NCI-H526 treated with DMSO at 0.1 percent for 48 hours (cell line): ENCODE measurements around the gene KCNK15.

Source experiments
- DNase-seq: peaks from one replicate; lab custom pipeline; 2025; lab: John Stamatoyannopoulos, UW

Gene KCNK15

DNA sequence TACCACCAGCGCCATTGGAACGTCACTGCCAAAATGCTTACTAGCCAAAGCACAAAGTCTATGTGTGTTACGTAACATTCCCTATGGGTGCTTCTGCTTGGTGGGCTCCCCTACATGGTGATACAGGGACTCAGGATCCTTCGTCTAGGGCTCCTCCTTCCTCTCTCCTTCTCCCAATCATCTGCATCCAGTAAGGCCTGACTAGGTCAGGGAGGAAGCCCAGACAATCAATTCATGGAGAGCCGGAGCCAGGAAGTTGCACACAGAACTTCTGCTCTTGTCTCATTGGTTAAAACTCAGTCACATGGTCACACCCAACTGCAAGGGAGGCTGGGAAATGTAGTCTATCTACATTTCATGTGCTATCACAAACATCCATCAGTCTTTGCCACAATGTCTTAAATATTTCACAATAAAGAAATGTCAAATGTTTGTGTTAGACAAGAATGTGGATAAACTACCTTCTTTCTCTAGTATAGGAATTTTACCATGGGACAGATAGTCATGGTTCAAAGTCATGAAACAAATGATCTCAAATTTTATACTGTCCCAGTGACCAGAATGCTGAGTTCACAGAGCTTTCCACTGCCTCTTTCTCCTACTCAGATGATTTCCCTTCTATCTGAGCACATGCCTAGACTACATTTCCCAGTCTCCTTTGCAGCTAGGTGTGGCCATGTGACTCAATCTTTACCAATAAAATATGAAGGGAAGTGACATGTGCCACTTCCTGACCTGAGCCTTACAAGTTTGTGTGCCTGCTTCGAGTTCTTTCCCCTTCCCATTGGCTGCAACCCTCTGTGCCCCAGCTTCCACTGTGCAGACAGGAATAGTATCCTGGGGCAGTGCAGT lies 9.3 kb upstream of the KCNK15 start:
- peak; percentile 40 for DNase-seq

DNA sequence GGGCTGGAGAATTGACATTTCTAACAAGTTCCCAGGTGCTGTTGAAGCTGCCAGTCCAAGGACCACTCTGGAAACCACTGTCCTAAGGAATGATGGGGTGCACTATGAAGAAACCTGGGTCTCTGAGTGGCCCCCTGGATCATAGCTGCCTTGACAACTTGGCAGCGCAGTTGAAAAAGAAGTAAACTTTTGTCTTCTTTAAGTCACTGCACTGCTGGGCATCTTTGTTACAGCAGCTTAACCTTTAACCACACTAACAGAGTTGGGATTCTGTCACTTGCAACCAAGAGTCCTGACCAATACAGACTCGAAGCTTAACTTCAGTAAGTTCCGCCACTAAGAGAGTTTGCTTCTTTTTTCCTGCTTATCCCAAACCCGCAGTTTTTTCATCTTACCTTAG lies 8.5 kb upstream of the KCNK15 start:
- no peak for DNase-seq

DNA sequence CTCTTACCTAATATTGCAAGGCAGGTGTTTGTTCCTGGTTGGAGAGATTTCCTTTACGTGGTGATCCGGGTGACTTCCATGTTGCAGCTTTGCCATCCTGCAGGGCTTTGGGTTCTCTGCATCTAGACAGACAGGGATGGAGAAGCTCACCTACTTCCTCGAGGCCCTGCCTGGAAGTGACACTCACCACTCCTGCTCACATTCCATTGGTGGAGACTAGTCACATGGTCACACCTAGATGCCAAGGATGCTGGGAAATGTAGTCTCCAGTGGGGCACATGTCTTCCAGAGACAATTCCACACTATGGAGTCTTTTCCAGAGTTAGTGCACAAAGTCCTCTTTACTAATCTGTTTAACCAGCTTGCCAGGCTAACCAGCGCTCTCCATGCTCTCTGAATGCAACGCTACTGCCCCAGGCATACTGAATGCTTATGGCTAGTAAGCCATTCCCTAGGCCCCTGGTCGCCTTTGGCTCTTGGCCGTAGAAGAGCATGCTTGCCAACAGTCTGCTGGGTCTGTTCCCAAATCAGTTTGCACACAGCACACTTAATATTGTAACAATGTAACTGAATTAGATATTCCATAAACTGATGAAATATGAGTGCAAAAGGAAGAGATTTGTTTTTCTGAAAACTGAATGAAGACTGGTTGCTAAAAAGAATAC lies 6.7 kb upstream of the KCNK15 start:
- DNase-seq, result peak; percentile 67

DNA sequence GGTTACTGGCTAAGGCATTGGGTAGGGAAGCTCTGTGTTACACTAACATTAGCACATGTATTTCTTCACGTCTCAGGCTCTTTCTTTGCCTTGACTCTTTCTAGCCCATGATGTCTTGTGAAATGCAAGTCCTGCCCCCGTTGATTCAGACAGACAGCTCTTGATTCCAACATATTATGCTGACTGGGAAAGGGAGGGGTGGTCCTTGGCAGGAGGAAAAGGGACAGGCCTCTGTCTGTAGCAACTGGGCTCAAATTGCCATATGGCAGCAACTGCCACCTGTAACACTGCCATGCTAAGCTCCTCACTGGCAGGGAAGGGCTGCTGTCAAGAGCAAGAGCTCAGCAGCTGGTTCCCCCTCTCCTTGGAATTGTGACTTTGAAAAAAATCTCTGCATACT lies 5.7 kb upstream of the KCNK15 start:
- DNase-seq, result no peak

DNA sequence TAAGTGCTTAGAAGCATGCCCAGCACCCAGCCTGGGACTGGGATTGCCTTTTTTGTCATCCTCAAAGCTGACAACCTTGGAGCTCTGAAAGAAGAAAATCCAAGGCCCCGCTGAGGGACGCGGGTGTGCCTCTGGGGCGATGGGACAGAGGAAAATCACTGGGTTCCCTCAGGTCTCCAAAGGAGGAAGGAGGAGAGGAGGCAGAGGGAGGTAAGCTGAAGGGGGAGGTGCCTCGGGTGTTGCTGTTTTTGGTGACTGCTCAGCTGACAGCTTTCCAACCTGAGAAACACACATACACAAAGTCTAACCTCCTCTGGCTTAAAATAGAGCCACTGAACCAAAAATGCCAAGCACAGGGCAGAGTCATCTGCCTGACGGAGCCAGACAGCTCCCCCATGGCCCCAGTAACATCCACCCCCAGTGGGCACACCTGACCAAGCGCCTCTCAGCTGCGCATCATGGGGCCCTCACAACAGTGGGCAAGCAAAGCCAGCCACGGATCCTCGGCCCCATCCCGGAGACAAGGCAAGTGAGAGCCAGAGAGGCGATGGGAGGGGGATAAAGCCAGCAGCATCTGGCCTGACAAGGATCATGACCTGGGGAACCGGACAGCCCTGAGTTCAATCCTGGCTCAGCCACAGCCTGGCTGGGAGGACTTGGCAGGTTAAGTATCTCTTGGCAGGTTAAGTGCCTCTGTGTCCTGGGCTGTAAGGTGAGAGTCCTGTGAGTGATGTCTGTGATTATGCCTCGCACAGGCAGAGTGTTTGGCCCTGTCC lies 3.2 kb upstream of the KCNK15 start:
- DNase-seq, result no peak

DNA sequence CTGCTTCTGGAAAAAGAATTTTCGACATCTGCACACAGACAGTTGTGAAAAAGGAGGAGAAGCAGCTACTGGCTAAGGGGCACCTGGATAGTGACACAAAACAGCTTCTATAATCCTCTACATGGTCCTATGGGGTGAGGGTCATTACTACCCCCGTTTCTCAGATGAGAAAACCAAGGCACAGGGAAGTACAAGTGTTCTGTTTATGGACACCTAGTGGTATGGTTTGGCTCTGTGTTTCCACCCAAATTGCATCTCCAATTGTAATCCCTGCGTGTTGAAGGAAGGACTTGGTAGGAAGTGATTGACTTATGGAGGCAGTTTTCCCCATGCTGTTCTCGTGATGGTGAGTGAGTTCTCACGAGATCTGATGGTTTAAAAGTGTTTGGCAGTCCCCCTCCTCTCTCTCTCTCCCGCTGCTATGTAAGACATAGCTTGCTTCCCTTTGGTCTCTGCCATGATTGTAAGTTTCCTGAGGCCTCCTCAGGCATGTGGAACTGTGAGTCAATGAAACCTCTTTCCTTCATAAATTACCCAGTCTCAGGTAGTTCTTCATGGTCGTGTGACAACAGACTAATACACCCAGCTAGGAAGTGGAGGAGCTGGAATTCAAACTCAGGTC lies 2.5 kb upstream of the KCNK15 start:
- DNase-seq, result no peak

DNA sequence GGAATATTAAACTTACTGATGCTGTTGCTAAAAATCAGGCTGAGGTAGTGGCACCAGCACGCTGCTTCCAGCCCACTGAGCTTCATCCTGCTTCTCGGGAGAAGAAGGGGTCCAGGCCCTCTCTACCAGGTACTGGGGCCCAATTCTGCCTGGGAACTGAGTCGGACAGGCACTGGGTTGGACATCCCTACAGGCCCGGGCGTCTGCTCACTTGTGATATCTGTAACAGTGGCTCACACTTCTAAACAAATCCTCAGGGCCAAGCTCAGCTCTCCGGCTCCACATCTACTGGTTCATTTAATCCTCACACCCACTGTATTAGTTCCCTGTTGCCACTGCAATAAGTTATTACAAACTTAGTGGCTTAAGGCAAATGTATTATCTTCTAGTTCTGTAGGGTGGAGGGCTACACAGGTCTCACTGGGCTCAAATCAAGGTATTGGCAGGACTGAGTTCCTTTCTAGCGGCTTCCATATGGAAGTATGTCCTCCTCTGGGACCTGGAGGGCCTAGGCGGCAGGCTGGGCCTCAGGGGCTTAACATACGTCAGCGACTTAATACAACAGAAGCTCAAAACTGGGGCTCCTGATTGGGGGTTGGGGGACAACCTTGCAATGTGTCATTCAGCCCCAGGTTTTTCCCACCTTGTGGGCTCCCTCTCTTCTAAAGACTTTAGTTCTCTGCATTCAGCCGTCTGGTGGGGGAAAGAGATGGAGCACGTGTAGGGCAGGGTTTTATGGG lies 1.6 kb upstream of the KCNK15 start:
- no peak for DNase-seq

DNA sequence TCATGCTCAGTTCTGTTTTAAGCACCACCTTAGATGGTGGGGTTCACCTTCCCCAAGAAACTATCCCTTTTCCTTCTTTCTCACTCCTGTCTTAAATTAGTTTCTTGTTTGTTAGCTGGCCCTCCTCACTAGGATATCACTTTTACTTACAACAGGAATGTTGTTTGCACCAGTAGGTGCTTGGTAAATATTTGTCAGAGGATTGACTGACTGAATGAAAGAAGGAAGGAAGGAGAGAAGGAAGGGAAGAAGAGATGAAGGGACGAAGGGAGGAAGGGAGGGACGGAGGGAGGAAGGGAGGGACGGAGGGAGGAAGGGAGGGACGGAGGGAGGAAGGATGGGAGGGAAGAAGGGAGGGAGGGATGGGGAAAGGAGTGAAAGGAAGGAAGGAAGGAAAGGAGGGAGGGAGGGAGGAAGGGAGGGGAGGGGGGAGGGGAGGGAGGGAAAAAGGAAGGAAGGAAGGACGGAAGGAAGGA lies 505 bp upstream of the KCNK15 start:
- no peak for DNase-seq

DNA sequence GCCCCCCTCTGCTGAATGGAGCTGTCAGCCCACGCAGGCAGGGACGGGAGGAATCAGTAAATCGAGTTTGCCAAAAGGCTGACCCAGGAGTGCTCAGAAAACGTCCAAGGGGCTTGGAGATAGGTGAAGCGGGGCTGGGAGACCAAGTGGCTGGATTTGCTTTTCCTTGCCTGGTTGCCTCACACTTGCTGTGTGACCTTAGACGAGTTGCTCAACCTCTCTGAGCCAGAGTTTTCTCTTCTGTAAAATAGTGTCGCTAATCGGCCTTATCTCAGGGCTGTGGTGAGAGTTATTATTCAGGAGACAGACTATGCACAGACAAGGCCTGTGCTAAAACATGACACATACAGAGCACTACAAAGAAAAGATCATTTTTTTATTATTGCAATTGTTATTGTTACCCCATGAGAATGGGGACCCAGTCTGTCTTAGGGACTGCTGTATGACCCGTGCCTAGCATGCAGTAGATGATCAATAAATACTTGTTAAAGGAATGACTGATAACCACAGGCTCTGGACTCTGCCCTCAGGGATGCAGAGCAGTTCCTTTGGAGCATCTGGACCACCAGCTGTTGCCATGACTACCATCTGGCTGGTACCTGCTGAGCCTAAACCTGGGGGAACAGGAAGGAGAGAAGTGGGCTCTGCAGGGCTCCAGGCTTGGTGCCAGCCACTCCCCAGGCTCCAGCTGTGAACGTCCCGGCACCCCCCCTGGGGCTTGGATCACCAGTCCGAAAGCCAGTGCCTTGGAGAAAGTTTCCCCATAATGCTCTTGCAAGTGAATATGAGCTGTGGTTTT lies 901 bp downstream of the KCNK15 start:
- DNase-seq, result no peak

DNA sequence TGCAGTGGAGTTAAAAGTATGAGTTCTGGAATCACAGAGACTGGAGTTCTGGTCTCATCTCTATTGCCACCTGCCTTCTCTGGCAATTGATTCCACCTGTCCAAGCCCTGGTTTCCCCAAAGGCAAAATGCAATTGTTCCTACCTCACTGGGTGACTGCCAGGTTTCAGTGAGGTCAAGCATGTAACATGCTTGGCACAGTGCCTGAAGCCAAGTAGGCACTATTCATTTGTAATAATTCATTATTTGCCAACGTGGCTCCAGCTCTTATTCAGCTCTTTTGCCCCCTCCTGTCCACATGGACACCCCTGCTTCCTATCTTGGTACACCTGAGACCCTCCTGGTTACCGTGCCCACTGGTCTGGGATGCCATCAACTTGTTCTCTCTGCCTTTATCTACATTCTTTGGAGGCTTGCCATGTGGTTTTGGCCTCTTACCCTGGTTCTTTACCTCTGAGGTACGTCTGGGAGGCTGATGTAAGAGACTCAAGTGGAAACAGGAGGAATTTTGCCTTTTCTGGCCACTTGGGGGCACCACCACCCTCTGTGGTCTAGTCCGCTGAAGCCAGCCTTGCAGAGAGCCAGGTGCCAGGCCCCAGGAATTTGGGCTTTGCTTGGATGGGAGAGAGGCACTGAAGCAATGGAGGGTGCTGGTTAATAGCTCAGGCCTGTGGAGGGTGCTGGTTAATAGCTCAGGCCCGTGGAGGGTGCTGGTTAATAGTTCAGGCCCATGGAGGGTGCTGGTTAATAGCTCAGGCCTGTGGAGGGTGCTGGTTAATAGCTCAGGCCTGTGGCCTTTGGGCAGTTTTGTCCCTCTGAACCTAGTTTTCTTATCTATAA lies 1.7 kb downstream of the KCNK15 start:
- DNase-seq, result peak; percentile 57

DNA sequence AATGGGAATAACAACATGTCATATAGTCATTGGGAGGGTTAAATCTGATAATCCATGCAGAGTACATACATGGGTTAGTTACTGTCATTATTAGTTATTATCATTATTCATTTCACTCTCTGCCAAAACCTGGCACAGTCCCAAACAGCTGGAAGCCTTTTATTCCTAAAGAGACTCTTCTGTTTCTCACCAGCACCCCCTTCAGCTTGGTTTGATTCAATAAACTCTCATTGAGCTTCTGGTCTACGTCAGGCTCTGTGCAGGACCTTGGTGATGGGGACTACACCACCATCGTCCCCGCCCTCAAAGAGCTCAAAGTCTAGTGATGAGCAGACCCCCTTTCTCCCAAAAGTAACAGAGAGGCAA lies 2.3 kb downstream of the KCNK15 start:
- DNase-seq, result no peak

DNA sequence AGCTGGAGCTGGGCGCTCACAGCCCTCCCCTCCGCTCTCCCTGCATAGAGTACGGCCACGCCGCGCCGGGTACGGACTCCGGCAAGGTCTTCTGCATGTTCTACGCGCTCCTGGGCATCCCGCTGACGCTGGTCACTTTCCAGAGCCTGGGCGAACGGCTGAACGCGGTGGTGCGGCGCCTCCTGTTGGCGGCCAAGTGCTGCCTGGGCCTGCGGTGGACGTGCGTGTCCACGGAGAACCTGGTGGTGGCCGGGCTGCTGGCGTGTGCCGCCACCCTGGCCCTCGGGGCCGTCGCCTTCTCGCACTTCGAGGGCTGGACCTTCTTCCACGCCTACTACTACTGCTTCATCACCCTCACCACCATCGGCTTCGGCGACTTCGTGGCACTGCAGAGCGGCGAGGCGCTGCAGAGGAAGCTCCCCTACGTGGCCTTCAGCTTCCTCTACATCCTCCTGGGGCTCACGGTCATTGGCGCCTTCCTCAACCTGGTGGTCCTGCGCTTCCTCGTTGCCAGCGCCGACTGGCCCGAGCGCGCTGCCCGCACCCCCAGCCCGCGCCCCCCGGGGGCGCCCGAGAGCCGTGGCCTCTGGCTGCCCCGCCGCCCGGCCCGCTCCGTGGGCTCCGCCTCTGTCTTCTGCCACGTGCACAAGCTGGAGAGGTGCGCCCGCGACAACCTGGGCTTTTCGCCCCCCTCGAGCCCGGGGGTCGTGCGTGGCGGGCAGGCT lies 4.6 kb downstream of the KCNK15 start:
- DNase-seq, result no peak

DNA sequence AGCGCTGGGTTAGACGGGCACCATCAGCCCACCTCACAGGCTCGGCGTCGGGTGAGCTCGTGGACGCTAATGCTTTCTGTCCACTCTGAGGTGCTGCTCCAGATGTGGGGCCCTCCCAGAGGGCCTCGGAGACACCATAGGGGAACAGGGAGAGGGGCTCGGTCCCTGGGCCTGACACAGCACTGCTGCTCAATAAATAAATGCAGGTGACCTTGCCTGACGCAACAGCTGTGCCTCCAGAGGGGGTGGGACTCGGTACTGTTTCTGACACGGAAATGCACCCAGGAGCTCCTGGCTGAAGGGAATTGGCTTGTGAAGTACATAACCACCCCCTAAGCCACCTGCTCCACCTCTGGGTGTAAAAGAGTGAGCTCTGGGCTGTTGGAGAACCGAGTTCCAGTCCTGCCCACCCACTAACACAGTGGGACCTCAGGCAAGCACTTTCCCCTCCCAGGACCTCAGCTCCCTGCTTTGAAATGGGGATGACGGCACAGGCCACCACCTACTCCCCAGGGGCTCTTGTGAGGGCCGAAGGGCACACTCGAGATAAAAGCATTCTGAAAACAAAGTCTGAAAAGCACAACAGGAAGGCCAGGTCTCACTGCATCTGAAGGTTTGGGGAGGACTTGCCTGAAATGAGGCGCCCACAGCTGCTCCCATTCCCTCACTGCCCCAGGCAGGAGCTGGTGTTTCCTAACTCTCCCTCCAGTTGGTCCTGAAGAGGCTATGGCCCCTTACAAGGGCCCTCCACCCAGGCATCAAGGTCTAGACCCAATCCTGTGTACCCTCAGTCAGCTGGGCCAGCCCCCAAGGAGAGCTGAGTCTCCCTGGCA lies 6.7 kb downstream of the KCNK15 start:
- DNase-seq, result no peak

DNA sequence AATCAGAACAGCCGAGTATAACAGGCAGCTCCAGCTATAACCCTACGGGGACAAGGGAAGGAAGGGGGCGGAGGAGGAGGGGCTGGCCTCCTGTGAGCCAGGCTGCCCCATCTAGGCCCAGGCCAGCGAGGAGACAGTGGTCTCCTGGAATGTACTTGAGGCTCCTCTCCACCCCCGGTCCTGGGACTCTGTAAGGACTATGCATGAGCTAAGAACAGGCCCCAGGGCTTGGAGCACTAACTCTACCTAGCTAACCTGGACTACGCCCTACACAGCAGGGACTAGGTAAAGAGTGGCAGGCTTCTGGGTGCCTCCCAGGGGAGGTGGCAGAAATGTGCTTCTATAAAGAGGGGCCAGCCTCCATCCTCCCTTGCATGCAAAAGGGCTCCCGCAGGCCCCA lies 8.9 kb downstream of the KCNK15 start:
- DNase-seq, result no peak

DNA sequence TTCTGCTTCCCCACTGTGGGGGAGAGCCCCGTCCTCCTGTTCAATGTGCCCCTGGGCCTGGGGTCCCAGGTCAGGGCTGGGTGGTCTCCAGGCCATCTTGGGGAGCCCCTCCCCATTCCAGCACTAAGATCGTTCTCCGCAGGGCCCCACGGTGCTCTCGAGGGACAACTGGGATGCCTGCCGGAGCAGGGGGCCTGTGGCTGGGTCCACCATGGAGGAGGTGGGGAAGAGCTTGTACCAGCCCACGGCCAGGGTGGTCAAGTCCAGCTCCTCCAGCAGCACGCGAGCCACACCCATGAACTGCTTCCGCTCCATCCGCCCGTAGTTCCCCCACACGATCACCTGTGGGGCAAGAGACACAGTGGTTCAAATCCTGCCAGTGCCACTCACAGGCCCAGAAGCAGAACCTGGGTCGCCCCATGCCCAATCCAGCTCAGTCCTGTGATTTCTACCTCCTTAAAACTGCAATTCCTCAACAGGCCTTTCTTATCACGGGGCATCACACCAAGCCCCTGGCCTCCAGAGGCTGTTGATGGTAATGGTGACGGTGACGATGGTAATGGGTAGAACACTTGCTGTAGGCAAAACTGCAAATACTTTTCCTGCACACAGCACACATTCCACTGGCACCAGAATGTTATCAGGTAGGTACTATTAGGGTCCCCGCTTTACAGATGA lies 10.5 kb downstream of the KCNK15 start:
- DNase-seq, result no peak

DNA sequence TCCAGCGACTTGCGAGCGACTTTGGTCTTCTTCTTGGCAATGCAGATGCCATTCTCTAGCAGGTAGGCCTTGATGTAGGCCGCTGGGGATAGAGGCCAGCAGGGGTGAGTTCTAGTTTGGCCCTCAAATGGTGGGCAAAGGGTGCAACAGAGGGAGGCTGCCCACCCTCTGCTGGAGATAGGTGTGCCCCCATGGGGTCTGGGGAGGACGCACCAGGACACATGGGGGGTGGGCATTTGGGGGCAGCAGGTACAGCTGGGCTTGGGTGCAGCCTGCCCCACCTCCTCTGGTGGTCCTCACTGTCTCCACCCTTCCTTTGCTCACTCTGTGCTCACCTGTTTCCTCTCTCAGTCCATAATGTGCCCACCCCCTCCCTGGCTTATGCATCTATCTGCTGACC lies 11.3 kb downstream of the KCNK15 start:
- DNase-seq, result no peak

DNA sequence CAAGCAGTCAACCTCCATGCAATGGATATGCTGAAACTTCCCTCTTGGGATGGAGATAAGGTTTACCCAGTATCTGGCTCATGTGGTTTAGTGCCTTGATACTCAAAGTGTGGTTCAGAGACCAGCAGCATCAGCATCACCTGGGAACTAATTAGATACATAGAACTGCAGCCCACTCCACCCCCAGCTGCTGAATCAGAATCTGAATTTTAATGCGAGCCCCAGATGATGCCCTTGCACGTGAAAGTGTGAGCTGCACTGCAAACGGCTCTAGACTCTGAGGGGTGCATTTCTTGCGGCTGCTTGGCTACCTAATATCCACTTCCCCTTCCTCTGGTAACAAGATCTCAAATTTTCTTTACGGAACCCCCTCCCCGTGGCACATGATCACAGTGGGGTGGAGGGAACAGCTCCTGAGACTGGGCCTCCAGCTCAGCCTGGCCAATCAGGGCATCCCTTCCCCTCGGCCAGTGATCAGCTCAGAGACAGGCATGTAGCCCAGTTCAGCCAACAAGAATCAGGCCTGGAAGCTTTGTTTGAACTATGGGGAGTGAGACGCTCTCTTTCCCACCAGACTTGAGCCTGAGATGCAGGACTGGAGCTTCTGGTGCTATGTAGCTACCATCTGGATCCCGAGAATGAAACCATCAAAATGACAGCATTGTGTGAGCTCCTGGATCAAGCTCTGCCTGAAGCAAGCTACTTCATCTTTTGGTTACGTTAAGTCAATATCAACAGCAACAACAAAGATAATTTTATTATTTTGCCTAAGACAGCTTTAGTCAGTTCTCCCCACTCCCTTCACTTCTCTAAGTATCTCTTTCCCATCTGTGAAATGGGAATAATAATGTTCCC lies 12.8 kb downstream of the KCNK15 start:
- DNase-seq, result no peak
